Pulmonary artery endothelial cell (primary cell): ENCODE results near the gene COL6A3. TPM values are rescaled to one million over a fixed set of nuclear protein-coding genes. Genes with fewer than 3 reads are reported as not detected.

ENCODE experiments used
- total RNA-seq: library from RNA; depleted of rRNA; stranded (reverse); fragments of >200 nt; gene quantifications from 2 replicates; pipeline ENCODE4 v1.2.3, GENCODE V29; 2014

Gene COL6A3
- total RNA-seq, 1 donor from 2014 or later, result 0.07 TPM

Other genes starting within 250 kb of the COL6A3 start
- not detected in 2 replicates for gene MLPH, start 73.1 kb upstream of the COL6A3 start, total RNA-seq
- gene PRLH, start 152.4 kb upstream of the COL6A3 start, total RNA-seq, result not detected in 2 replicates
- gene RAB17, start 176.6 kb upstream of the COL6A3 start, total RNA-seq, result 1.6 and 1.9 TPM in 2 replicates
- 127 and 152 TPM in 2 replicates for gene LRRFIP1, start 213.4 kb upstream of the COL6A3 start, total RNA-seq